HuH-7 (cell line): ENCODE measurements around the gene MBTPS1.

Experiments
- DNase-seq: peaks from one replicate; pipeline ENCODE4 v3.0.0; 2011; ENCODE audit warnings: low spot score

Gene MBTPS1

GRCh38 chr16:84098939-84099338 is 17.8 kb downstream of the MBTPS1 start:
- no peak for DNase-seq

GRCh38 chr16:84096447-84097005 is 20.2 kb downstream of the MBTPS1 start:
- peak; percentile 56 for DNase-seq

GRCh38 chr16:84095466-84095865 is 21.3 kb downstream of the MBTPS1 start:
- DNase-seq = no peak

- DNase-seq = no peak
These were observed 22.9 kb downstream of the MBTPS1 start for GRCh38 chr16:84093879-84094270.

GRCh38 chr16:84093120-84093878 is 23.4 kb downstream of the MBTPS1 start:
- no peak for DNase-seq

- DNase-seq = no peak
These were observed 25.3 kb downstream of the MBTPS1 start for GRCh38 chr16:84091460-84091859.

- DNase-seq = no peak
These were observed 26.5 kb downstream of the MBTPS1 start for GRCh38 chr16:84090211-84090610.

- DNase-seq = peak; percentile 17
These were observed 27.9 kb downstream of the MBTPS1 start for GRCh38 chr16:84088695-84089395.

- DNase-seq = no peak
These were observed 29.1 kb downstream of the MBTPS1 start for GRCh38 chr16:84087466-84088151.

GRCh38 chr16:84087001-84087400 is 29.7 kb downstream of the MBTPS1 start:
- no peak for DNase-seq

GRCh38 chr16:84086341-84086740 is 30.4 kb downstream of the MBTPS1 start:
- no peak for DNase-seq

- no peak for DNase-seq
These were observed 31.0 kb downstream of the MBTPS1 start for GRCh38 chr16:84085773-84086172.

GRCh38 chr16:84085271-84085667 is 31.5 kb downstream of the MBTPS1 start:
- no peak for DNase-seq

GRCh38 chr16:84084570-84085270 is 32.0 kb downstream of the MBTPS1 start:
- peak; percentile 85 for DNase-seq

GRCh38 chr16:84082835-84083569 is 33.7 kb downstream of the MBTPS1 start:
- DNase-seq = no peak

- DNase-seq = no peak
These were observed 34.6 kb downstream of the MBTPS1 start for GRCh38 chr16:84082110-84082509.

- no peak for DNase-seq
These were observed 35.2 kb downstream of the MBTPS1 start for GRCh38 chr16:84081446-84081989.

GRCh38 chr16:84080813-84081212 is 35.9 kb downstream of the MBTPS1 start:
- no peak for DNase-seq

- DNase-seq = no peak
These were observed 36.4 kb downstream of the MBTPS1 start for GRCh38 chr16:84080378-84080777.

- no peak for DNase-seq
These were observed 37.1 kb downstream of the MBTPS1 start for GRCh38 chr16:84079664-84080063.

GRCh38 chr16:84075376-84075775 is 41.4 kb downstream of the MBTPS1 start:
- DNase-seq = no peak
